WTC11 (cell line): Measurements from ENCODE around the gene CLUH. TPM values are rescaled to one million over a fixed set of nuclear protein-coding genes. Genes with fewer than 3 reads are reported as not detected.

Source experiments
- ATAC-seq: fragments of 200-7000 bp; cut with Tn5 transposase; 2 replicates; pipeline ENCODE4 v1.10.0; 2021; ENCODE audit warnings: mild to moderate bottlenecking, moderate library complexity
- CTCF ChIA-PET: fragments of 300-600 bp; sonication (Branson Sonifier 250); formaldehyde crosslinking; loops from one replicate; lab custom pipeline; 2021; ENCODE audit warnings: antibody characterized with exemption; lab: Charles Lee
- POLR2A ChIA-PET: fragments of 350-600 bp; sonication (Branson Sonifier 250); formaldehyde crosslinking; loops from one replicate; lab custom pipeline; 2021; ENCODE audit warnings: antibody characterized with exemption; lab: Charles Lee
- DNase-seq: peaks from one replicate; pipeline ENCODE4 v3.0.0; 2021; ENCODE audit warnings: low spot score
- H3K27ac Mint-ChIP-seq: 2 replicates; pipeline ENCODE4 v1.8.0; 2021; ENCODE audit warnings: mixed read lengths
- H3K27me3 Mint-ChIP-seq: 2 replicates; pipeline ENCODE4 v1.8.0; 2021; ENCODE audit warnings: low read depth, mild to moderate bottlenecking, moderate library complexity, mixed read lengths
- H3K36me3 Mint-ChIP-seq: 2 replicates; pipeline ENCODE4 v1.8.0; 2021; ENCODE audit warnings: mixed read lengths
- H3K4me1 Mint-ChIP-seq: 2 replicates; pipeline ENCODE4 v1.8.0; 2022; ENCODE audit warnings: mixed read lengths
- H3K4me3 Mint-ChIP-seq: 2 replicates; pipeline ENCODE4 v1.8.0; 2021; ENCODE audit warnings: mild to moderate bottlenecking, moderate library complexity, mixed read lengths
- H3K9me3 Mint-ChIP-seq: 2 replicates; pipeline ENCODE4 v1.8.0; 2021; ENCODE audit warnings: mixed read lengths
- ARID4B ChIP-seq: sonication (generic); formaldehyde crosslinking; IDR thresholded peaks from 2 replicates; pipeline ENCODE4 v1.8.0; 2023; ENCODE audit warnings: missing genetic modification reagents, mild to moderate bottlenecking, borderline replicate concordance
- ATF1 ChIP-seq: sonication (generic); formaldehyde crosslinking; IDR thresholded peaks from 2 replicates; pipeline ENCODE4 v1.8.1; 2023; ENCODE audit warnings: mild to moderate bottlenecking, moderate library complexity, missing genetic modification reagents
- ATF2 ChIP-seq: sonication (generic); formaldehyde crosslinking; IDR thresholded peaks from 2 replicates; pipeline ENCODE4 v1.8.1; 2022; ENCODE audit warnings: low read depth, missing genetic modification reagents, borderline replicate concordance
- CTCF ChIP-seq: fragments of 200-600 bp; IDR thresholded peaks from 2 replicates; pipeline ENCODE4 v1.8.0; 2022; ENCODE audit warnings: antibody characterized with exemption
- ESRRA ChIP-seq: sonication (generic); formaldehyde crosslinking; IDR thresholded peaks from 2 replicates; pipeline ENCODE4 v1.8.1; 2022; ENCODE audit warnings: mild to moderate bottlenecking, missing genetic modification reagents, borderline replicate concordance
- GRHL2 ChIP-seq: fragments of 250-450 bp; sonication (Bioruptor Pico); IDR thresholded peaks from 2 replicates; pipeline ENCODE4 v1.8.0; 2022; ENCODE audit warnings: mild to moderate bottlenecking, moderate library complexity; ENCODE audit not compliant: insufficient replicate concordance, severe bottlenecking
- HMGXB4 ChIP-seq: sonication (generic); formaldehyde crosslinking; IDR thresholded peaks from 2 replicates; pipeline ENCODE4 v1.8.1; 2023; ENCODE audit warnings: mild to moderate bottlenecking, moderate library complexity, missing genetic modification reagents
- IRF1 ChIP-seq: sonication (generic); formaldehyde crosslinking; IDR thresholded peaks from 2 replicates; pipeline ENCODE4 v1.8.0; 2023; ENCODE audit warnings: missing genetic modification reagents
- JUN ChIP-seq: sonication (generic); formaldehyde crosslinking; IDR thresholded peaks from 2 replicates; pipeline ENCODE4 v1.8.0; 2023; ENCODE audit warnings: mild to moderate bottlenecking, missing genetic modification reagents
- MYBL2 ChIP-seq: sonication (generic); formaldehyde crosslinking; IDR thresholded peaks from 2 replicates; pipeline ENCODE4 v1.8.1; 2023; ENCODE audit warnings: mild to moderate bottlenecking, moderate library complexity, missing genetic modification reagents
- NFATC4 ChIP-seq: fragments of 250-450 bp; sonication (Bioruptor Pico); IDR thresholded peaks from 2 replicates; pipeline ENCODE4 v1.9.0; 2021; ENCODE audit warnings: mild to moderate bottlenecking
- RELA ChIP-seq: sonication (generic); formaldehyde crosslinking; IDR thresholded peaks from 2 replicates; pipeline ENCODE4 v1.8.1; 2022; ENCODE audit warnings: missing genetic modification reagents, mild to moderate bottlenecking, borderline replicate concordance
- SMAD3 ChIP-seq: sonication (generic); formaldehyde crosslinking; IDR thresholded peaks from 2 replicates; pipeline ENCODE4 v1.8.0; 2022; ENCODE audit warnings: missing genetic modification reagents, mild to moderate bottlenecking, borderline replicate concordance
- TEAD1 ChIP-seq: sonication (generic); formaldehyde crosslinking; IDR thresholded peaks from 2 replicates; pipeline ENCODE4 v1.8.0; 2022; ENCODE audit warnings: mild to moderate bottlenecking, missing genetic modification reagents
- TEAD4 ChIP-seq: sonication (generic); formaldehyde crosslinking; IDR thresholded peaks from 2 replicates; pipeline ENCODE4 v1.8.0; 2022; ENCODE audit warnings: mild to moderate bottlenecking, missing genetic modification reagents
- ZNF219 ChIP-seq: sonication (generic); formaldehyde crosslinking; IDR thresholded peaks from 2 replicates; pipeline ENCODE4 v1.8.0; 2023; ENCODE audit warnings: missing genetic modification reagents, mild to moderate bottlenecking, borderline replicate concordance
- total RNA-seq: library from RNA; stranded (reverse); gene quantifications from 3 replicates; pipeline ENCODE4 v1.2.3, GENCODE V29; 2021
- TF ChIP-seq, protein P1 (sequence below): sonication (generic); formaldehyde crosslinking; IDR thresholded peaks from 2 replicates; pipeline ENCODE4 v1.8.0; 2022; ENCODE audit warnings: mild to moderate bottlenecking, missing genetic modification reagents
- TF ChIP-seq, protein P2 (sequence below): fragments of 250-450 bp; sonication (Bioruptor Pico); IDR thresholded peaks from 2 replicates; pipeline ENCODE4 v1.9.0; 2021; ENCODE audit warnings: moderate library complexity, mild to moderate bottlenecking, inconsistent platforms, borderline replicate concordance

CLUH gene
- total RNA-seq, 1 experiment from 2014 or later, result 105 TPM

DNA sequence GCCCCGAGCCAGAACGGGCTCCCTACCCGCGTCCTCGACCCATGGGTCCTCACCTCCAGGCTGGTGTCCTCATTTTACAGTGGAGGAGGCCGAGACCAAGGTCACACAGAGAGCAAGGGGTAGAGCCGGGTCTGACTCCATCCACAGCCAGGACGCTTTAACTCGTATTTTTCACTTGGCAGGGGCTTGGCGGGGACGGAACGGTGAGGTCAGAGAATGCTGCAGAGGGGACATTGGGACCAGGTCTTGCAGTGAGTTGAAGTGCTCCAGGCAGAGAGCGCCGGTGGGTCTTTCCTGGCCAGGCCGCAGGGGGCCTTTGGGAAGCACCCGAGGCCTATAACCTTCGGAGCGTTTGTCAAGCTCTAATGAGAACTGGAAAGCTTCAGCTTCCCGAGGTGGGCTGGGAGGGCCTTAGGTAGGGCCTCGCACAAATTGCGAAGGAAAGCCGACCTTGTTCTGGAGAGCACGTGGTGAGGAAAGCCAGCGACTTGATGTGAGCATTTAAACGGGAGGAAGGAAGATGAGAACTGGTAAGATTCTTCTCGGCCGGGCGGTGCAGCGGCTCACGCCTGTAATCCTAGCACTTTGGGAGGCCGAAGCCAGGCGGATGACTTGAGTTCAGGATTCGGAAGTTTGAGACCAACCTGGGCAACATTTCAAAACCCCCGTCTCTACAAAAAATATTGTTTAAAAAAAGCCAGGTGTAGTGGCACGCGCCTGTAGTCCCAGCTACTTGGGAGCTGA lies 908 bp upstream of the CLUH start:
- TF ChIP-seq ESRRA, result 0 out of 2 replicates have a peak, but pooled peaks have one; percentile 5
- TF ChIP-seq, protein P1, sequence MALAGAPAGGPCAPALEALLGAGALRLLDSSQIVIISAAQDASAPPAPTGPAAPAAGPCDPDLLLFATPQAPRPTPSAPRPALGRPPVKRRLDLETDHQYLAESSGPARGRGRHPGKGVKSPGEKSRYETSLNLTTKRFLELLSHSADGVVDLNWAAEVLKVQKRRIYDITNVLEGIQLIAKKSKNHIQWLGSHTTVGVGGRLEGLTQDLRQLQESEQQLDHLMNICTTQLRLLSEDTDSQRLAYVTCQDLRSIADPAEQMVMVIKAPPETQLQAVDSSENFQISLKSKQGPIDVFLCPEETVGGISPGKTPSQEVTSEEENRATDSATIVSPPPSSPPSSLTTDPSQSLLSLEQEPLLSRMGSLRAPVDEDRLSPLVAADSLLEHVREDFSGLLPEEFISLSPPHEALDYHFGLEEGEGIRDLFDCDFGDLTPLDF (CRISPR knock-in tag), result no peak
- H3K9me3 Mint-ChIP-seq, result no peaks in the 10 kb centered on the region
- no peaks in the 10 kb centered on the region for H3K36me3 Mint-ChIP-seq
- CTCF ChIA-PET, result interaction anchor here (1.8 kb wide), 1 partner anchor 11 kb away, joined by 7 read pairs; no protein-coding TSS in a partner anchor
- H3K27ac Mint-ChIP-seq, result peak overlapping the region; percentile 88
- H3K4me1 Mint-ChIP-seq, result peaks cover 36% of the 10 kb centered on the region
- H3K4me3 Mint-ChIP-seq, result peak overlapping the region; percentile 76
- H3K27me3 Mint-ChIP-seq, result peaks cover 7% of the 10 kb centered on the region
- POLR2A ChIA-PET, result interaction anchor here (0.7 kb wide), 1 partner anchor 261 kb away, joined by 6 read pairs; no protein-coding TSS in a partner anchor
- no peak for DNase-seq
- ATAC-seq, result peak; percentile 1; the same call in 1 of the 2 replicates

DNA sequence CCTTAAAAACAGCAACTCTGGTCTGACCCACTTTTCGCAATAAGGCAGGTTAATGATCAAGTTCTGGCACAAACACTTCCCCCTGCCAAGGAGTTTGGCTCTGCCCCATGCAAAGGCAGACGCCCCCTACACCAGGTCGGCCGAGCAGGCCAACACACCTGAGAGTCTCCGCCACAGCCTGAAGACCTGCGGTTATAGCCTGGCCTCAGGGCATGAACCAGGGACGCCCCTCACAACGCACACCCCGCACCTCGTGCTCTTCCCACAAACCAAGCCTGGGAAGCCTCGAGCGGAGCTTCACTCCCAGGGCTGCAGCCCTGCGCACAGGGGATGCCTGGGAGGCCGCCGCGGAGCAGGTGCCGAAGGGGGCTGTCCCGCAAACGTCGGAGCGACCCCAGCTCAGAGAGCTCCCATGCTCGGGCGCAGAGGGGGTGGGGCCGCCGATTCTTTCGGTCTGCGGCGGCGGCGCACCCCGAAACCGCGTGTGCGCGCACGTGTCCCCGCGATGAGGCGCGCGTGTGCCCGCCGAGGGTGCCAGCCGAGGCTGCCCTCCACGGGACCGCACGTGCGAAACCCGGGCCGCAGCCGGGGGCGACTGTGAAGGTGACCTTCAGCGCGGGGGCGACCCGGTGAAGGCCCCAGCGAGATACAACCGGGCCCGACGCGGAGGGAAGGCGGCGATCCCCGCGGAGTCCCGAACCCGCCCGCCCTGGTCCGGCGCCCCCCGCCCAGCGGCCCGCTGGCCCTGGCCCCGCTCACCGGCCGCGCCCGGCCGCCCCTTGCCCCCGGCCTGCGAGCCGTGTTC lies 559 bp downstream of the CLUH start:
- H3K27ac Mint-ChIP-seq, result no peak overlapping the region; the same call in 1 of the 2 replicates
- TF ChIP-seq NFATC4 (CRISPR knock-in tag) (no peak), HMGXB4 (CRISPR knock-in tag) (0 out of 2 replicates have a peak, but pooled peaks have one; percentile 62), JUN (CRISPR knock-in tag) (peak; percentile 88), RELA (CRISPR knock-in tag) (peak; percentile 70; the same call in 1 of the 2 replicates), TEAD4 (peak; percentile 59; the same call in 1 of the 2 replicates), TEAD1 (peak; percentile 70; the same call in 1 of the 2 replicates), GRHL2 (no peak), ZNF219 (CRISPR knock-in tag) (peak; percentile 89; the same call in 1 of the 2 replicates), CTCF (no peak), ATF2 (no peak), ESRRA (peak; percentile 77), ATF1 (CRISPR knock-in tag) (0 out of 2 replicates have a peak, but pooled peaks have one; percentile 9), SMAD3 (CRISPR knock-in tag) (0 out of 2 replicates have a peak, but pooled peaks have one; percentile 56), IRF1 (peak; percentile 82), ARID4B (CRISPR knock-in tag) (peak; percentile 31; the same call in 1 of the 2 replicates), MYBL2 (CRISPR knock-in tag) (no peak)
- TF ChIP-seq, protein P2, sequence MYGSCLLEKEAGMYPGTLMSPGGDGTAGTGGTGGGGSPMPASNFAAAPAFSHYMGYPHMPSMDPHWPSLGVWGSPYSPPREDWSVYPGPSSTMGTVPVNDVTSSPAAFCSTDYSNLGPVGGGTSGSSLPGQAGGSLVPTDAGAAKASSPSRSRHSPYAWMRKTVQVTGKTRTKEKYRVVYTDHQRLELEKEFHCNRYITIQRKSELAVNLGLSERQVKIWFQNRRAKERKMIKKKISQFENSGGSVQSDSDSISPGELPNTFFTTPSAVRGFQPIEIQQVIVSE, result no peak

More for the DNA sequence above, 559 bp downstream of the CLUH start:
- H3K9me3 Mint-ChIP-seq, result no peaks in the 10 kb centered on the region
- H3K4me1 Mint-ChIP-seq, result peaks cover 39% of the 10 kb centered on the region
- ChIA-PET CTCF (interaction anchor here (0.7 to 2.0 kb wide), 10 partner anchors 8 to 358 kb away, joined by 3 to 10 read pairs (median 4); partner anchors contain the start of gene CCDC92B), POLR2A (interaction anchor here (0.7 kb wide), 1 partner anchor 14 kb away, joined by 3 read pairs; no protein-coding TSS in a partner anchor)
- peaks cover 7% of the 10 kb centered on the region for H3K27me3 Mint-ChIP-seq
- no peaks in the 10 kb centered on the region for H3K36me3 Mint-ChIP-seq
- peak overlapping the region; percentile 76 for H3K4me3 Mint-ChIP-seq
- ATAC-seq, result peak; percentile 21
- peak; percentile 49 for DNase-seq
